Caco-2 (cell line): ENCODE data around the gene QSOX2. TPM values are rescaled to one million over a fixed set of nuclear protein-coding genes. Genes with fewer than 3 reads are reported as not detected.

ENCODE experiments used
- BruUV-seq: library from RNA; stranded (reverse); fragments of 400-500 nt; replicated peaks from 2 replicates; lab custom pipeline; 2021; lab: Mats Ljungman, UMichigan
- CTCF ChIA-PET: fragments of 300-600 bp; sonication (Branson Sonifier 250); formaldehyde crosslinking; loops from one replicate; lab custom pipeline; 2022; ENCODE audit warnings: antibody characterized with exemption; lab: Charles Lee
- POLR2A ChIA-PET: fragments of 300-600 bp; sonication (Branson Sonifier 250); formaldehyde crosslinking; loops from one replicate; lab custom pipeline; 2022; ENCODE audit warnings: antibody characterized with exemption; lab: Charles Lee
- DNase-seq, 2 experiments: peaks; one replicate each; pipeline versions ENCODE4 v3.0.0 to v3.0.0-alpha.2; 2020 to 2022
- H3K27me3 ChIP-seq: replicated peaks from 2 replicates; pipeline ENCODE4 v1.6.0; 2011; ENCODE audit warnings: low read length; ENCODE audit not compliant: control insufficient read depth, insufficient read depth
- H3K36me3 ChIP-seq: 2 replicates; pipeline ENCODE4 v1.5.1; 2011; ENCODE audit warnings: low read length; ENCODE audit not compliant: control insufficient read depth, insufficient read depth
- H3K4me1 ChIP-seq: fragments of 250-450 bp; sonication (Bioruptor Pico); 2 replicates; pipeline ENCODE4 v1.5.1; 2020; ENCODE audit warnings: mild to moderate bottlenecking
- H3K4me3 ChIP-seq: 2 replicates; pipeline ENCODE4 v1.5.1; 2011; ENCODE audit warnings: low read depth, mild to moderate bottlenecking, control low read depth, low read length
- H3K9me3 ChIP-seq: fragments of 250-450 bp; sonication (Bioruptor Pico); 2 replicates; pipeline ENCODE4 v1.5.1; 2020; ENCODE audit warnings: mild to moderate bottlenecking, moderate library complexity
- H3K27ac Mint-ChIP-seq: one replicate; pipeline ENCODE4 v1.8.0; 2022; ENCODE audit warnings: mixed read lengths; ENCODE audit not compliant: unreplicated experiment
- H3K27me3 Mint-ChIP-seq: one replicate; pipeline ENCODE4 v1.8.0; 2022; ENCODE audit warnings: mixed read lengths; ENCODE audit not compliant: insufficient read depth, unreplicated experiment
- H3K36me3 Mint-ChIP-seq: one replicate; pipeline ENCODE4 v1.8.0; 2022; ENCODE audit warnings: mild to moderate bottlenecking, mixed read lengths; ENCODE audit not compliant: insufficient read depth, unreplicated experiment
- H3K4me1 Mint-ChIP-seq: one replicate; pipeline ENCODE4 v1.8.0; 2022; ENCODE audit warnings: low read depth, mixed read lengths; ENCODE audit not compliant: unreplicated experiment
- H3K4me3 Mint-ChIP-seq: one replicate; pipeline ENCODE4 v1.8.0; 2022; ENCODE audit warnings: mild to moderate bottlenecking, moderate library complexity, mixed read lengths; ENCODE audit not compliant: unreplicated experiment
- H3K9me3 Mint-ChIP-seq: one replicate; pipeline ENCODE4 v1.8.0; 2022; ENCODE audit warnings: mixed read lengths; ENCODE audit not compliant: unreplicated experiment
- CTCF ChIP-seq, 2 experiments: fragments of 200-600 bp in 1 of 2; IDR thresholded peaks; 1 replicate in 1 of 2; 2 replicates in 1 of 2; pipeline versions ENCODE4 v1.5.1 to v1.8.0; 2011 to 2022; ENCODE audit warnings: antibody characterized with exemption in 1 of 2, control low read depth in 1 of 2, inconsistent platforms in 1 of 2, low read depth in 1 of 2, low read length in 1 of 2, mild to moderate bottlenecking in 1 of 2, moderate library complexity in 1 of 2; ENCODE audit not compliant: insufficient read depth in 1 of 2, severe bottlenecking in 1 of 2, unreplicated experiment in 1 of 2
- intact Hi-C: fragments of 100-400 bp; cut with micrococcal nuclease; formaldehyde crosslinking; loops from one replicate; pipeline ENCODE4 v1.10.0; 2022; ENCODE audit not compliant: unreplicated experiment
- total RNA-seq: library from RNA; stranded (reverse); gene quantifications from 2 replicates; pipeline ENCODE4 v1.2.3, GENCODE V29; 2022

The QSOX2 gene
- total RNA-seq, 1 experiment from 2014 or later = 29.6 TPM

- no peak overlapping the region for H3K27ac Mint-ChIP-seq
- TF ChIP-seq CTCF (IDR thresholded peaks at IDR 0.05; ENCODE audit: insufficient read depth in 1 of 2, low read depth in 1 of 2, low read length in 1 of 2, severe bottlenecking in 1 of 2, unreplicated experiment in 1 of 2) = no peak
- ChIA-PET POLR2A (no interaction called here), CTCF (no interaction called here)
- peaks cover 11% of the 10 kb centered on the region for H3K36me3 ChIP-seq
- no peaks in the 10 kb centered on the region for H3K4me1 Mint-ChIP-seq
- BruUV-seq = no TSS peak
- no peaks in the 10 kb centered on the region for H3K27me3 Mint-ChIP-seq
- no peak overlapping the region for H3K4me3 ChIP-seq
- peaks cover 9% of the 10 kb centered on the region for H3K9me3 Mint-ChIP-seq
- intact Hi-C loops = no loop called here
- peaks cover 10% of the 10 kb centered on the region; the same call in 1 of the 2 replicates for H3K9me3 ChIP-seq
- no peaks in the 10 kb centered on the region for H3K4me1 ChIP-seq
- peaks cover 44% of the 10 kb centered on the region for H3K36me3 Mint-ChIP-seq
- H3K4me3 Mint-ChIP-seq = no peak overlapping the region
- H3K27me3 ChIP-seq = no peaks in the 10 kb centered on the region
- no peak for DNase-seq
These were observed 35.3 kb downstream of the QSOX2 start for GRCh38 chr9:136210276-136210675.

- peaks cover 8% of the 10 kb centered on the region for H3K36me3 ChIP-seq
These were observed 35.8 kb downstream of the QSOX2 start for GRCh38 chr9:136209786-136210185.

GRCh38 chr9:136209232-136209631 lies 36.4 kb downstream of the QSOX2 start:
- no TSS peak for BruUV-seq
- no peaks in the 10 kb centered on the region for H3K9me3 Mint-ChIP-seq
- intact Hi-C loops = no loop called here
- no peak overlapping the region for H3K27ac Mint-ChIP-seq
- ChIA-PET CTCF (no interaction called here), POLR2A (no interaction called here)
- DNase-seq = no peak
- H3K36me3 Mint-ChIP-seq = peaks cover 38% of the 10 kb centered on the region
- peaks cover 3% of the 10 kb centered on the region for H3K36me3 ChIP-seq
- TF ChIP-seq CTCF (IDR thresholded peaks at IDR 0.05; ENCODE audit: insufficient read depth in 1 of 2, low read depth in 1 of 2, low read length in 1 of 2, severe bottlenecking in 1 of 2, unreplicated experiment in 1 of 2) = no peak
- H3K4me3 Mint-ChIP-seq = no peak overlapping the region
- H3K27me3 ChIP-seq = no peaks in the 10 kb centered on the region
- no peaks in the 10 kb centered on the region for H3K27me3 Mint-ChIP-seq
- no peaks in the 10 kb centered on the region for H3K4me1 ChIP-seq
- no peak overlapping the region for H3K4me3 ChIP-seq
- H3K9me3 ChIP-seq = peaks cover 3% of the 10 kb centered on the region; the same call in 1 of the 2 replicates
- H3K4me1 Mint-ChIP-seq = no peaks in the 10 kb centered on the region

More at GRCh38 chr9:136209786-136210185, 35.8 kb downstream of the QSOX2 start:
- Histone ChIP-seq H3K4me1 (no peaks in the 10 kb centered on the region), H3K27me3 (no peaks in the 10 kb centered on the region), H3K9me3 (peaks cover 8% of the 10 kb centered on the region; the same call in 1 of the 2 replicates), H3K4me3 (no peak overlapping the region)
- no peak overlapping the region for H3K4me3 Mint-ChIP-seq
- H3K36me3 Mint-ChIP-seq = peaks cover 41% of the 10 kb centered on the region
- H3K27ac Mint-ChIP-seq = no peak overlapping the region
- H3K9me3 Mint-ChIP-seq = peaks cover 4% of the 10 kb centered on the region
- H3K27me3 Mint-ChIP-seq = no peaks in the 10 kb centered on the region
- POLR2A ChIA-PET = no interaction called here
- BruUV-seq = no TSS peak
- CTCF ChIA-PET = no interaction called here
- H3K4me1 Mint-ChIP-seq = no peaks in the 10 kb centered on the region
- DNase-seq = no peak
- intact Hi-C loops = no loop called here
- TF ChIP-seq CTCF (IDR thresholded peaks at IDR 0.05; ENCODE audit: insufficient read depth in 1 of 2, low read depth in 1 of 2, low read length in 1 of 2, severe bottlenecking in 1 of 2, unreplicated experiment in 1 of 2) = no peak
